Inferior parietal cortex (tissue), 1 donor: ENCODE measurements around the gene XK.
"Not testable (repeated sequence)": the region's sequence is repeated elsewhere in the genome, so short reads cannot be mapped to it uniquely, and the experiment has no call there.

ENCODE experiments used
- DNase-seq: peaks from one replicate; pipeline ENCODE4 v3.0.0-alpha.2; 2016; ENCODE audit errors: extremely low spot score

The XK gene

GRCh38 chrX:37685381-37686359, at the start of gene XK:
TSS of gene XK (plus strand) at chrX:37685791. CDS start at chrX:37685962, 171 bp downstream.
- DNase-seq, result no peak

GRCh38 chrX:37638047-37638446, 47.5 kb upstream of the XK start:
- DNase-seq, result no peak

GRCh38 chrX:37640142-37640541, 45.4 kb upstream of the XK start:
- DNase-seq, result no peak

GRCh38 chrX:37641859-37642258, 43.7 kb upstream of the XK start:
- DNase-seq, result no peak

- no peak for DNase-seq
These were observed 40.9 kb upstream of the XK start for GRCh38 chrX:37644381-37645305.

GRCh38 chrX:37646254-37646653, 39.3 kb upstream of the XK start:
- no peak for DNase-seq

GRCh38 chrX:37650879-37651278, 34.7 kb upstream of the XK start:
- DNase-seq, result not testable (repeated sequence)

GRCh38 chrX:37651921-37652452, 33.6 kb upstream of the XK start:
- no peak for DNase-seq

- DNase-seq, result no peak
These were observed 32.9 kb upstream of the XK start for GRCh38 chrX:37652589-37653231.

GRCh38 chrX:37653397-37654085, 32.0 kb upstream of the XK start:
- DNase-seq, result no peak

- DNase-seq, result no peak
These were observed 27.1 kb upstream of the XK start for GRCh38 chrX:37658343-37659030.

- DNase-seq, result no peak
These were observed 26.5 kb upstream of the XK start for GRCh38 chrX:37659047-37659446.

GRCh38 chrX:37662181-37662580, 23.4 kb upstream of the XK start:
- DNase-seq, result no peak

- no peak for DNase-seq
These were observed 19.1 kb upstream of the XK start for GRCh38 chrX:37666516-37666915.

GRCh38 chrX:37667141-37667540, 18.4 kb upstream of the XK start:
- DNase-seq, result no peak

- DNase-seq, result no peak
These were observed 13.0 kb upstream of the XK start for GRCh38 chrX:37672563-37672962.

- DNase-seq, result no peak
These were observed 8.8 kb upstream of the XK start for GRCh38 chrX:37676811-37677210.

GRCh38 chrX:37677243-37677642, 8.3 kb upstream of the XK start:
- no peak for DNase-seq

- DNase-seq, result no peak
These were observed 7.8 kb upstream of the XK start for GRCh38 chrX:37677765-37678164.

- no peak for DNase-seq
These were observed 7.0 kb upstream of the XK start for GRCh38 chrX:37678574-37678973.
